SK-N-SH (cell line): ENCODE data around the gene KRTAP22-2.

ENCODE experiments used
- CTCF ChIP-seq: fragments of 200-600 bp; sonication (generic); IDR thresholded peaks from 2 replicates; pipeline ENCODE4 v1.6.1; 2017; ENCODE audit warnings: antibody characterized with exemption, mild to moderate bottlenecking, moderate library complexity
- EP300 ChIP-seq, 2 experiments: IDR thresholded peaks; 2 replicates each; pipeline versions ENCODE4 v1.4.0 to v1.6.1; 2012; ENCODE audit warnings: borderline replicate concordance in 1 of 2, low read depth in 1 of 2, low read length in 1 of 2
- FOSL2 ChIP-seq: IDR thresholded peaks from 2 replicates; pipeline ENCODE4 v1.4.0; 2012; ENCODE audit warnings: low read depth, mild to moderate bottlenecking, moderate library complexity, borderline replicate concordance
- JUND ChIP-seq: IDR thresholded peaks from 2 replicates; pipeline ENCODE4 v1.4.0; 2012
- MXI1 ChIP-seq: IDR thresholded peaks from 2 replicates; pipeline ENCODE4 v1.6.1; 2012; ENCODE audit warnings: mild to moderate bottlenecking, low read depth, low read length, improper control_type of control experiment
- POLR2AphosphoS5 ChIP-seq: IDR thresholded peaks from 2 replicates; pipeline ENCODE4 v1.6.1; 2012; ENCODE audit warnings: low read depth, low read length
- RAD21 ChIP-seq: IDR thresholded peaks from 2 replicates; pipeline ENCODE4 v1.6.1; 2012; ENCODE audit warnings: mild to moderate bottlenecking, low read length
- RCOR1 ChIP-seq: fragments of 150-350 bp; IDR thresholded peaks from 2 replicates; pipeline ENCODE4 v1.6.1; 2017; ENCODE audit warnings: antibody characterized with exemption, low read length
- SIN3A ChIP-seq: IDR thresholded peaks from 2 replicates; pipeline ENCODE4 v1.6.1; 2012; ENCODE audit warnings: low read depth, mild to moderate bottlenecking, low read length, moderate library complexity, borderline replicate concordance
- SMC3 ChIP-seq: IDR thresholded peaks from 2 replicates; pipeline ENCODE4 v1.6.1; 2012; ENCODE audit warnings: low read depth, low read length, improper control_type of control experiment
- TCF12 ChIP-seq: IDR thresholded peaks from 2 replicates; pipeline ENCODE4 v1.4.0; 2012
- USF1 ChIP-seq: IDR thresholded peaks from 2 replicates; pipeline ENCODE4 v1.4.0; 2012; ENCODE audit warnings: low read depth, borderline replicate concordance
- USF2 ChIP-seq: fragments of 150-350 bp; IDR thresholded peaks from 2 replicates; pipeline ENCODE4 v1.6.1; 2017; ENCODE audit warnings: antibody characterized with exemption, low read length, low read depth, borderline replicate concordance
- ZBTB33 ChIP-seq: IDR thresholded peaks from 2 replicates; pipeline ENCODE4 v1.4.0; 2012; ENCODE audit warnings: low read depth, borderline replicate concordance

- no peak for TF ChIP-seq POLR2AphosphoS5
- no peak for TF ChIP-seq SMC3
- TF ChIP-seq CTCF: no peak
- no peak for TF ChIP-seq MXI1
- no peak for TF ChIP-seq SIN3A
- TF ChIP-seq ZBTB33: no peak
- no peak for TF ChIP-seq RCOR1
- no peak for TF ChIP-seq FOSL2
- no peak for TF ChIP-seq EP300 (IDR thresholded peaks at IDR 0.05; ENCODE audit: borderline replicate concordance in 1 of 2, low read depth in 1 of 2, low read length in 1 of 2)
- TF ChIP-seq RAD21: no peak
- no peak for TF ChIP-seq USF1
- no peak for TF ChIP-seq TCF12
- TF ChIP-seq JUND: no peak
- TF ChIP-seq USF2: no peak
Measured at GRCh38 chr21:30592140-30592539, 1.9 kb upstream of the KRTAP22-2 start, which contains the start of gene KRTAP6-3.
